Left lung (tissue), 10 donors: ENCODE results near the gene PPFIA1. TPM values are rescaled to one million over a fixed set of nuclear protein-coding genes. Genes with fewer than 3 reads are reported as not detected.

Experiments
- ATAC-seq: fragments of 200-7000 bp; cut with Tn5 transposase; one replicate; pipeline ENCODE4 v1.9.1; 2020; ENCODE audit warnings: moderate library complexity
- DNase-seq, 4 donors: peaks; one replicate each; pipeline ENCODE4 v3.0.0-alpha.2; 2013 to 2020
- H3K27ac ChIP-seq, 2 donors: fragments of 200-600 bp; sonication (generic) in 1 of 2; one replicate each; pipeline versions ENCODE4 v1.5.0 to v1.8.0; 2020 to 2021
- H3K27me3 ChIP-seq, 2 donors: fragments of 200-600 bp; sonication (generic) in 1 of 2; one replicate each; pipeline versions ENCODE4 v1.5.0 to v1.8.0; 2020 to 2021
- H3K36me3 ChIP-seq, 2 donors: fragments of 200-600 bp; sonication (generic) in 1 of 2; one replicate each; pipeline versions ENCODE4 v1.5.0 to v1.8.0; 2020 to 2021
- H3K4me1 ChIP-seq, 2 donors: fragments of 200-600 bp; one replicate each; pipeline ENCODE4 v1.8.0; 2021
- H3K4me3 ChIP-seq, 2 donors: fragments of 200-600 bp; sonication (generic) in 1 of 2; one replicate each; pipeline versions ENCODE4 v1.5.0 to v1.8.0; 2020 to 2021; ENCODE audit warnings: mild to moderate bottlenecking in 1 of 2
- H3K9me3 ChIP-seq, 2 donors: fragments of 200-600 bp; sonication (generic) in 1 of 2; one replicate each; pipeline versions ENCODE4 v1.5.0 to v1.8.0; 2020 to 2021
- intact Hi-C, 2 donors: fragments of 100-400 bp; cut with DNase I; formaldehyde crosslinking; loops; one replicate each; pipeline versions ENCODE4 v1.11.2 to v1.14.2; 2022
- polyA plus RNA-seq, 6 donors: library from polyadenylated mRNA; unstranded; fragments of 120-200 nt; gene quantifications; one replicate each; pipeline ENCODE4 v1.2.1, GENCODE V29; 2013; ENCODE audit not compliant: insufficient read length in 6 of 6
- total RNA-seq, 2 donors: library from RNA; stranded (reverse); fragmentation: NEBNext Ultra II Directional; extraction: Animal tissue kit (Norgen Biotek cat#: 25700); gene quantifications; one replicate each; pipeline ENCODE4 v1.2.1, GENCODE V29; 2021
- TF ChIP-seq, protein P1 (sequence below), 2 donors: fragments of 200-600 bp; sonication (generic) in 1 of 2; IDR thresholded peaks; one replicate each; pipeline versions ENCODE4 v1.5.0 to v1.8.0; 2021; ENCODE audit warnings: antibody characterized with exemption in 2 of 2
- donor health status: DM: no; HTN: yes; CAD: no.
- donor health status: DM: no; HTN: no; CAD: no.

Gene PPFIA1
- total and polyA plus RNA-seq, 8 donors = 45.9 to 66.0 (median 51.3) TPM

GRCh38 chr11:70270877-70271648 lies 573 bp downstream of the PPFIA1 start:
- Histone ChIP-seq H3K4me1 (peaks cover 7 to 42% of the 10 kb centered on the region in 2 donors), H3K27me3 (peaks cover 0 to 27% of the 10 kb centered on the region in 2 donors), H3K27ac (peak overlapping the region; percentile 74 to 87), H3K36me3 (peaks cover 0 to 38% of the 10 kb centered on the region in 2 donors), H3K9me3 (no peaks in the 10 kb centered on the region), H3K4me3 (peak overlapping the region; percentile 69 to 79)
- TF ChIP-seq, protein P1, sequence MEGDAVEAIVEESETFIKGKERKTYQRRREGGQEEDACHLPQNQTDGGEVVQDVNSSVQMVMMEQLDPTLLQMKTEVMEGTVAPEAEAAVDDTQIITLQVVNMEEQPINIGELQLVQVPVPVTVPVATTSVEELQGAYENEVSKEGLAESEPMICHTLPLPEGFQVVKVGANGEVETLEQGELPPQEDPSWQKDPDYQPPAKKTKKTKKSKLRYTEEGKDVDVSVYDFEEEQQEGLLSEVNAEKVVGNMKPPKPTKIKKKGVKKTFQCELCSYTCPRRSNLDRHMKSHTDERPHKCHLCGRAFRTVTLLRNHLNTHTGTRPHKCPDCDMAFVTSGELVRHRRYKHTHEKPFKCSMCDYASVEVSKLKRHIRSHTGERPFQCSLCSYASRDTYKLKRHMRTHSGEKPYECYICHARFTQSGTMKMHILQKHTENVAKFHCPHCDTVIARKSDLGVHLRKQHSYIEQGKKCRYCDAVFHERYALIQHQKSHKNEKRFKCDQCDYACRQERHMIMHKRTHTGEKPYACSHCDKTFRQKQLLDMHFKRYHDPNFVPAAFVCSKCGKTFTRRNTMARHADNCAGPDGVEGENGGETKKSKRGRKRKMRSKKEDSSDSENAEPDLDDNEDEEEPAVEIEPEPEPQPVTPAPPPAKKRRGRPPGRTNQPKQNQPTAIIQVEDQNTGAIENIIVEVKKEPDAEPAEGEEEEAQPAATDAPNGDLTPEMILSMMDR (IDR thresholded peaks at IDR 0.05) = no peak
- intact Hi-C loops = loop anchor here in 1 of 2 donors (10.0 kb wide), 1 partner anchor 124 kb away; the partner anchor contains the start of gene CTTN
- ATAC-seq (peak; percentile 53), DNase-seq (peak; percentile 38 to 89 (median 48))

DNA sequence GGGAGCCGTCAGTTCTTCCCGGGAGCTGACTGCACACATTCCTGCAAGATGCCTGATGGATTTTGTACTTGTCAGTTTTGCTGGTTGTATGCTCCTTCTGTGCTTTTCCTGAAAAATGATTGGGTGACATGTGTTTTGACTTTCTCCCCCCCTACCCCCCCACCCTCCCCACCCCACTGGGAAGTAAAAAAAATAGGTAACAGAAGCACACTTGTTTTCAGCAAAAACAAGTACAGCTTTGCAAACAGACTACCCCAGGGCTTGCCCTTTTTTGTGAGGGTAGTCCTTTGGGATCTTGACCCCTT lies 1.1 kb downstream of the PPFIA1 start:
- Histone ChIP-seq H3K27me3 (peaks cover 0 to 24% of the 10 kb centered on the region in 2 donors), H3K36me3 (peaks cover 0 to 39% of the 10 kb centered on the region in 2 donors), H3K9me3 (no peaks in the 10 kb centered on the region), H3K27ac (peak overlapping the region; percentile 74 to 87), H3K4me3 (peak overlapping the region; percentile 69 to 79), H3K4me1 (peaks cover 7 to 42% of the 10 kb centered on the region in 2 donors)
- intact Hi-C loops = loop anchor here in 1 of 2 donors (10.0 kb wide), 1 partner anchor 123 kb away; the partner anchor contains the start of gene CTTN
- DNase-seq (no peak), ATAC-seq (no peak)
- TF ChIP-seq, protein P1 (IDR thresholded peaks at IDR 0.05) = no peak

GRCh38 chr11:70272009-70272408 lies 1.5 kb downstream of the PPFIA1 start:
- TF ChIP-seq, protein P1 (IDR thresholded peaks at IDR 0.05) = no peak
- DNase-seq (no peak), ATAC-seq (no peak)
- H3K4me1 ChIP-seq = peaks cover 7 to 42% of the 10 kb centered on the region in 2 donors
- H3K9me3 ChIP-seq = no peaks in the 10 kb centered on the region
- H3K36me3 ChIP-seq = peaks cover 0 to 40% of the 10 kb centered on the region in 2 donors
- H3K4me3 ChIP-seq = peak overlapping the region in 1 of 2 donors; percentile 69
- H3K27me3 ChIP-seq = peaks cover 0 to 20% of the 10 kb centered on the region in 2 donors
- H3K27ac ChIP-seq = no peak overlapping the region
- intact Hi-C loops = loop anchor here in 1 of 2 donors (10.0 kb wide), 1 partner anchor 123 kb away; the partner anchor contains the start of gene CTTN

- H3K36me3 ChIP-seq = peaks cover 3 to 84% of the 10 kb centered on the region in 2 donors
- H3K9me3 ChIP-seq = no peaks in the 10 kb centered on the region
- ATAC-seq (peak; percentile 57), DNase-seq (no peak)
- TF ChIP-seq, protein P1 (IDR thresholded peaks at IDR 0.05) = no peak
- intact Hi-C loops = loop anchor here in 1 of 2 donors (10.0 kb wide), 1 partner anchor 116 kb away; the partner anchor contains the start of gene CTTN
- no peaks in the 10 kb centered on the region for H3K27me3 ChIP-seq
- no peak overlapping the region for H3K27ac ChIP-seq
- H3K4me1 ChIP-seq = peaks cover 0 to 6% of the 10 kb centered on the region in 2 donors
- H3K4me3 ChIP-seq = no peak overlapping the region
Measured at GRCh38 chr11:70278994-70279393, 8.5 kb downstream of the PPFIA1 start.

GRCh38 chr11:70281156-70281609 lies 10.7 kb downstream of the PPFIA1 start:
- intact Hi-C loops = no loop called here
- H3K9me3 ChIP-seq = no peaks in the 10 kb centered on the region
- peak overlapping the region in 1 of 2 donors; percentile 19 for H3K27ac ChIP-seq
- H3K27me3 ChIP-seq = no peaks in the 10 kb centered on the region
- H3K4me1 ChIP-seq = no peaks in the 10 kb centered on the region
- peaks cover 3 to 87% of the 10 kb centered on the region in 2 donors for H3K36me3 ChIP-seq
- ATAC-seq (peak; percentile 45), DNase-seq (peak in 2 of 4 donors; percentile 39 to 61)
- H3K4me3 ChIP-seq = no peak overlapping the region
- TF ChIP-seq, protein P1 (IDR thresholded peaks at IDR 0.05) = no peak
